SIG-M5 (cell line): ENCODE results near the gene MED8.

Experiments
- DNase-seq: peaks from one replicate; lab custom pipeline; 2025; lab: John Stamatoyannopoulos, UW

The MED8 gene, protein sequence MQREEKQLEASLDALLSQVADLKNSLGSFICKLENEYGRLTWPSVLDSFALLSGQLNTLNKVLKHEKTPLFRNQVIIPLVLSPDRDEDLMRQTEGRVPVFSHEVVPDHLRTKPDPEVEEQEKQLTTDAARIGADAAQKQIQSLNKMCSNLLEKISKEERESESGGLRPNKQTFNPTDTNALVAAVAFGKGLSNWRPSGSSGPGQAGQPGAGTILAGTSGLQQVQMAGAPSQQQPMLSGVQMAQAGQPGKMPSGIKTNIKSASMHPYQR

DNA sequence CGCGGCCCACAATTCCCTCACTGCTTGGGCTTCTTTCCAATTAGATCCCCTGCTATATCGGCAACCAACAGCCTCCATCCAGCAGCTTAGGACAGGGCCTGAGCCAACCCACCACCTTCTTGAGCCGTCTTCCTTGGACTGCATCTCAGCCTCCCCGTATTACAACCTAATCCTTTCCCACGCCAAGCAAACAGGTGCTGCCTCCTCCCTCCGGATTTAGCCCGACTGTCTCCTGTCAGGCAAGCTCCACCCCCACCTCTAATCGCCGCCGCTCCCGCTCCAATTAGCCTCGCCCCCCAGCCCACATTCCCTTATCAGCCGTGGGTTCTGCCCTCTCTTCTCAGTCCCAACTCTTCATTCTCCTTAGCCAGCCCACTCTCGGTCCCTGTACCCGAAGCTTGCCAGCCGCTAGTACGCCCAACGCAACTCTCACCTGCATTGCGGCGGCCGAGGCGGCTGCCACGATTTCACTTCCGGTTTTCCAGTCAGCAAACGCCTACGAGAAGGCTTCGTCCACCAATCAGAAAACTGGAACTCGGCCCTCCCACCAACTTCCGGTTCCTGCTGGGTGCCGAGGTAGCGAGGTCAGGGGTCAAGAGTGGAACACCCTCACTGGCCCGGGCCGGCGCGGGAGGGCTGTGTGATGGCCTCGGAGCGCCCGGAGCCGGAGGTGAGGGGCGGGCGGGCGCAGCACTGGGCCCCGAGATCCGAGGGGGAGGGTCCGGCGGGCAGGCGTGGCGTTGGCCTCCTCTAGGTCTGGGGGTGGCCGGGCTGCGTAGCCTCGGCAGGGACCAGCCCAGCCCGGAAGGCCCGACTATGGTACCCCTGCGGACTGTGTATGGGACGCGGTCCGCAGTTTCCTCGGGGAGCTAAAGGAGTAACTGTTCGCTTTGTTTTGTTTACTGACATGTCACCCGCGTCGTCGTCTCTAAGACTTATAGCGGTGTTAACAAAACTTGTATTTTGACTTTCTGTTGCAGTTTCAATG lies at the start of gene MED8, which contains the start of gene SZT2:
Gene MED8, minus strand, starts transcription at position 475 of the 988 bp plus-strand sequence. Its CDS starts 36 bp downstream, at position 439.
Gene SZT2, plus strand, starts transcription at position 574 of the 988 bp plus-strand sequence. Its CDS starts 70 bp downstream, at position 644.
- peak; percentile 50 for DNase-seq

DNA sequence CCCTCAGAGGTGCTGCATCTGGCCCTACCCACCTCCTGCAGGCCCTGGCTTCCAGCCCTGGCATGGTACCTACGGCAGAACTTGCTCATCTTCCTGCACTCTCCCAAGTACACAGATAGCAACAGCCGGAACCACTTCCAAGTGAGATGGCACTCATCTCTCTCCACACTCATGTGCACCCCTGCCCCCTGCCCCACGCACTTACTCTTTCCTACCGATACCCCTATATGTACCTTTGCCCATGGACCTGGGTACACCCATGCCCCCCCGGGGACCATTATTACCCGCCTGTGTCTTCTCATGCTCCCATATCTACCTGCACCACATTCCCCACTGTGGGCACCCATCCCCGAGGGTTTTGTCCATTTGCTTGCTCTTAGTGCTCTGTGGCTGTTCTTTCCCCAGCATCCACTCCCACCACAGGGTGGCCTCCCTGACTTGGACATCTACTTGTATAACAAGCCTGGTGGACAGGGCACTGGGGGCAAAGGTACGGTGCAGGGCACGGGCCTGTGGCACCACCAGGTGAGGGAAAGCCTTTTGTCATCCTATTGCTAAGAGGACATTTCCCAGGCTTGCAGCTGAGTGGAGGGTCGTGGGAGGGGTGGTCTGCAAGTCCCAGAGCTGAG lies 49.5 kb upstream of the MED8 start:
- DNase-seq, result no peak

DNA sequence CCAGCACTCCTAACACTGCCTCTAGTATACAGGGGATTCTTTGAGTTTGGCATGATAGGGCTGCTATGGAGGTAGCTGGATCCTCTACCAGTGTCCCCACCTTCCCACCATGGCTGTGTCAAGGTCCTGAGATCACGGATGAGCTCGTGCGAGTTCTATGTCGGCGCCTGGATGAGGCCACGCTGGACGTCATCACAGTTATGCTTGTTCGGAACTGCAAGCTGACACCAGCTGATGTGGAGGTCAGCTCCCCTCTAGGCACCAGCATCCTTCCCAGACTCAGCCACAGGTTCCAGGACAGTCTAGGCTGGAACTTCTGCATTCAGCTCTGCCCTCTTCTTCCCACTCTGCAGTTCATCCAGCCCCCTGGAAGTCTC lies 49.0 kb upstream of the MED8 start:
- no peak for DNase-seq

DNA sequence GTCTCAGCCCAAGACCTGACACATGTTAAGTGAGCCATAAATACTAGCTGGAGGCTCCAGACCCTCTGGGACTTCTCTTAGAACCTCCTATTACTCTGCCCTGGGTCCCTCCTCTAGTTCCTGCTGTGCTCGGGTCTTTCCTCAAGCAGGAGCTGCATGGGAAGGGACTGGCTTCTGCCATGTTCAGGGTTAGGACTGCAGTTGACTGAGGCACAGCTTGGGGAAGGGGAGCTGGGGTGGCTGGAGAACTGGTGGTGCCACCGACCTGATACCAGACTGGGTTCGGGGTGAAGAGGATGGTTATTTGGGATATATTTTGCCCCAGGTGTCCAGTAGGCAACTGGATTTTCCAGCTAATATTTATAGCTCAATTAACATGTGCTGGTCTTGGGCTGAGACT lies 48.4 kb upstream of the MED8 start:
- no peak for DNase-seq

DNA sequence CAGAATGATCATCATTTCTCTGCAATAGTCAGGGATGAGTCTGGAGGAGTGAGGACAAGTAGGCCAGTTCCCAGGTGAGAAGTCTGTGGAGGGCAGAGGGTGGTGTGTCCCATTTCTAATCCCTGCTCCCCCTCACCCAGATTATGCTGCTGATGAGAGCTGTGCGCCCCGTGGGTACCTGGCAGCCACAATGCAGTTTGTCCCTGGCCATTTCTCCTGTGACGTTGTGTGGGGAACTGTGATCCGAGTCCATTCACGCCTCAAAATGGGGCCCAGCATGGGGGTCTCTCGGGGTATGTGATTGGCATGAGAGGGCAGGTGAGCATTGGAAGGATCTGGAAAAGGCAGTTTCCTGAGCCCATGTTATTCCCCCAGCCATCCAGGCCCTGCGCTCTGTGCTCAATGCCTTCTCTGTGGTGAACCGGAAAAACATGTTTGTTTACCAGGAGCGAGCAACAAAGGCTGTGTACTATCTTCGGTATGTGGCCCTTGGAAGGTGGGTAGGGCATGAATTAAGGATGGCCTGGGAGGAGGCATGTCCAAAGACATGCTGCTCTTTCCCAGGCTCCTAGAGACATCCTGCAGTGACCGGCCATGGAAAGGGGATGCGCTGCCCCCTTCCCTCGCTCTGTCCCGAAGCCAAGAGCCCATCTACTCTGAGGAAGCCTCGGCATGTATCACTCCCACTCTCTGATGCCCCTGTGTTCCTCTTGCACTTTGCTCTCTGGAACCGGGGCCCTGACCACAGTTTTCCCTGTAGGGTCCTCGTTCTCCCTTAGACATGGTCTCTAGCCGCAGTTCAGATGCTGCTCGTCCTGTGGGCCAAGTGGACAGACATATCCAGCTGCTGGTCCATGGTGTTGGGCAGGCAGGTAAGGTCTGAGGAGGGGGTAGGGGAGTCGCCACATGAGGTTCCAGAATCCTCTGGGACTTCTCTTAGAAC lies 47.7 kb upstream of the MED8 start:
- no peak for DNase-seq

DNA sequence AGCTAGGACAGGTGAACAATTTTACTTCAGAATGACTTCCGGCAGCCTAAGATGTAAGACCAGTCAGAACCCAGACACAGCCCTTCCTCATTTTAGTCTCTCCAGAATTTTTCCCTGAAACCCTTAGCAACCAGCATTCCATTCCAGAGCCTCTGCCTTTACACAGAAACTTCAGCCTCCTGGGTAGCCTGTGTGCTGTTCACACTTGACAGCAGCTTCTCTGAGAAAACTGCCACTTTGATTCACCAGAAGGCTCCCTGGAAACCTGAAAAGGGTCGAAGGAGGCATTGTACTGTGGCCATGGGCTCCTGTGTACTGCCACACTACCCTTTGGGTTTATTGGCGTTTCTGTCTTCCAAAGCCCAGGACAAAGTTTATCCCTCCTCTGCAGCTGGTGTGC lies 46.8 kb upstream of the MED8 start:
- DNase-seq, result no peak

DNA sequence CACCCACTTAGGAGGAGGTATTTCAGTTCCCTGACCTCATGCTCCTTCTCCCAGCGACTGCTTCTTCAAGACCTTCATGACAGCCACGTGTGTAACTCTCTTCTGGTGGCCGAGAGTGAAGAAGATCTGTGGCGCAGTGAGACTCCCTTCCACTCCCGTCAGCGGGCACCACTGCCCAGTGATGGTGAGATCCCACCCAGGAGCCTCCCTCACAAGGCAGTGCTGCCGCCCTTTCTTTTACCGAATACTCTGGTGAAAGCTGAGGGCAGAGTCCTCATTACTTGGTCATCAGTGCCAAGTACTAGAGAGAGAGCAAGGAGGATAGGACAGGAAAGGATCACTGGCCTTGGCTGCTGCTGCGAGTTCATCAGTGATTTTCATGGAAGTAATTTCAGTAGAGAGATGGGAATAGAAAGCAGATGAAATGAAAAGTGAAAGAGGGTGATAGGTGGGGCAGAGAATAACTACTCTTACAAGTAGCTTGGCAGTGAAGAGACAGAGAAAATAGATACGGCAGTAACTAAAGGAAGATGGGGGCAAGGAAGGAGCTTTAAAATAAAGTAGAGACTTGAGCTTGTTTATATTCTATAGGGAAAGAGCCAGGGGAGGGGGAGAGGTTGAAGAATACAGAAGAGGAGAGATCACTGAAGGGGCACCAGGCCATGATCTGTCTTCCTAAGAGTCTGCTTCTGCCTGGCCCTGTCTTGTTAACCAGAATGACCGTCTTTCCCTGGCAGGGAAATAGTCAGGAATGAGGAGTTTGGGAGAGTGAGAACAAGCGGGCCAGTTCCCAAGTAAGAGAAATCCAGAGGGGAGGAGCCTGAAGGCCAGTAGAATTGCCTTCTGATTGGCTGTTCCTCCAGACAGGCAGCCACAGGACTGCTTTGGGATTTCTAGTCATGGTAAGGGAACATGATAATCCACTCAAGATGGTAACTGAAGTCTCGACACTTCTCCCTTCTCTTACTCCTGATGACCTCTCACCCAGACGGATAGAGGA lies 45.8 kb upstream of the MED8 start:
- DNase-seq, result no peak

DNA sequence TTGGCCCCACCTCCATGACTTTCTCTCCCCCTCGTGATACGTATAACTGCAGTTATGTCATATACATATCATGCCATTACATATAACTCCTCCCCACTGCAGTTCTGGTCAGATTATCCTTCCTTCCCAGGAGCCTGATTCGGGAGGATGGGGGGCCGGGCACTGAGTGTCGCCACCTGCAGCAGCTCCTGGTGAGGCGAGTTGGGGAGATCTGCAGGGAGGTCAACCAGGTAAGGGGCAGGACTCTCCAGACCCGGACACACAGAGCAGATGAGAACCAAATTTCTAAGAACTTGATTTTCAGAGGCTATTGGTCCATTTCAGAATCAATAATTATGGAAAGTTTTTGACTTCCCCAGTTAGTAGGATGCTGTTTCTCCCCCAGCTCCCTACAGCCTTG lies 44.7 kb upstream of the MED8 start:
- no peak for DNase-seq

DNA sequence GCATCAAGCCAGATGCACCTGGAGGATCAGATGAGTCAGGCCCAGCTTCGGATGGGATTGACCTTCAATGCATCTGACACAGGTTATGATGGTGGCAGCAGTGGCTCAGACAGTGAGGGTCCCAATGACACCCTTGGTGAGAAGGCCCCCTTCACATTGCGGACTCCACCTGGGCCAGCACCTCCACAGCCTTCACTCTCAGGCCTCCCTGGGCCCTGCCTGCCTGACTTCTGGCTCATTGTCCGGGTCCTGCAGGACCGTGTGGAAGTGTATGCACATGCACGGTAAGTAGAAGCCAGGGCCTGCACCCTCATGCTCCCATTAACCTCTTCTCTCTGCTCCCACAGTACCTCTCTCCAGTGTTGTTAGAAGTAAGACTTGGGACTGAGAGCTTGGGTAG lies 43.3 kb upstream of the MED8 start:
- no peak for DNase-seq

DNA sequence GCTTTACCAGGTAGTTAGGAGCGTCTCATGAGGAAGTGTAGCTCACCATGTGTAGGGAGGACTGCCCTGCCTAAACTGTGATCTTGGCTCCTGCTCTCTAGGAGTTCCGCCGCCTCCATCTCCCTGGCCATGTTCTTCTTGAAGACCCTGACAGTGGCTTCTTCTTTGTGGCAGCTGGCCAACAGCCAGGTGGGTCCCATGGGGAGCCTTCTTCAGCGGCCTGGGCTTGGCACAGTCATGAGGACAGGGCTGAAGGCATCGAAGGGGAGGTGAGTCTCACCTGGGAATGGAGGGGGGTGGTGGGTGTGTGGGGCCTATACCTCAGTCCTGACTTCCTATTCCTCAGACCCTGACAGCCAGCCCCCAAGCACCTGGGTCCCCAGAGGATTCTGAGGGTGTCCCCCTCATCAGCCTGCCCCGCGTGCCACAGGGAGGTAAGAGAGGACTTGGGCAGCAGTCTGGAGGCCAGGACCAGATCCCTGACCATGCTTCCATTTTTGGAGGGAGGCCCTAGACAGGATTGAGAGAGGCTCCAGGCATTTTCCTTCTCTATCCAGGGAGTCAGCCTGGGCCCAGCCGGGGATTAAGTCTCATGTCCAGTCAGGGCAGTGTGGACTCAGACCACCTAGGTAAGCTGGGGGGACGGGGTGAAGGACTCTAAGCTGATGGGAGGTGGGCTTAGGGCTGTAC lies 42.7 kb upstream of the MED8 start:
- DNase-seq, result no peak

DNA sequence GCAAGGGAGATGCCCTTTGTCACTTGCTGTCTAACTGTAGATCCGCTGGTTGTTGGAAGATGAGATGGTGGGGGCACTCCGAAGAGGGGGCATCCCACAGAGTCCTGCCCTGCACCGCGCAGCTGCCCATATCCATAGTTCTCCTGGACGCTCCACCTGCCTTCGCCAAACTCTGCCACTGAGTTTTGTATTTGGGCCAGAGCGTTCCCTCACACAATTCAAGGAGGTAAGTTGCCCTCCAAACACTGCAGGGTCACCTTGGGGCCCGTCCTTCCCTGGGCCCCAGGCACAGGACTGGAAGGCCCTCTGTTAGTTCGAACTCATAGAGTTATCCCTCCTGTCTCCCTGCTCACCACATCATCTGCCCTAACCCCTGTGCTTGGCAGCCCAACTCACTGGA lies 42.1 kb upstream of the MED8 start:
- no peak for DNase-seq

DNA sequence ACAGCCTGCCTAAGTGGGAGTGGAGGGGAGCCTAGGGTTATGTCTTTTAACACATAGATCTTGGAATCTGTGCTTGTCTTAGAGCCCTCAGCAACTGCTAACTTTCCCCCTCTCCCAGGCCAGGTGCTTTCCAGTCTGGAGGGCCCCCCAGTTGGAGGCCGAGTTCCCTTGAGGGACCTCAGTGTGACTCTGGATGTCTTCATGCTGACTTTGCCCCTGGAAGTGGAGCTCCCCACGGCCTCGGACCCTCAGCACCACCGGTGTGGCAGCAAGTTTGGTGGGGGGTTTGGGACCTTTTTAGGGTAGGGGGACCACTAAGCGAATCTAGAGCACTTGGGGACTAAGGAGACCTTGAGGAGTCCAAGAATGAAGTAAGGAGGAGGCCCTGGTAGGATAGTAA lies 41.2 kb upstream of the MED8 start:
- DNase-seq, result no peak

DNA sequence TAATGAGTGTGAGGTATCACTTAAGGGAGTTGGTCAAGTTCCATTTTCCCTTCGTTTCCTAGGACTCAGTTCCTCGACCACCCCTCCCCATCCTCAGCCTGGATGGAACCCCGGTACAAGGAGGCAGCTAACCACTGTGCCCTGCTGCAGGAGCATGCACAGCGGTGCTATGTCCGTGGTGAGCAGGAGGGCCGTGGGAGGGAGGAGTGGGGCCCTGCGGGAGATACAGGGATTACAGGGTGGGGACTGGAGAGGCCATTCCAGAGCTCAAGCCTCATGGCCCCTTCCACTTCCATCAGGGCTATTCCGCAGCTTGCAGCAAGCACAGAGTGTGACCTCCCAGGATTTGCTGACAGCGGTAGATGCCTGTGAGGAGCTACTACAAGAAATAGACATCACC lies 38.3 kb upstream of the MED8 start:
- no peak for DNase-seq

DNA sequence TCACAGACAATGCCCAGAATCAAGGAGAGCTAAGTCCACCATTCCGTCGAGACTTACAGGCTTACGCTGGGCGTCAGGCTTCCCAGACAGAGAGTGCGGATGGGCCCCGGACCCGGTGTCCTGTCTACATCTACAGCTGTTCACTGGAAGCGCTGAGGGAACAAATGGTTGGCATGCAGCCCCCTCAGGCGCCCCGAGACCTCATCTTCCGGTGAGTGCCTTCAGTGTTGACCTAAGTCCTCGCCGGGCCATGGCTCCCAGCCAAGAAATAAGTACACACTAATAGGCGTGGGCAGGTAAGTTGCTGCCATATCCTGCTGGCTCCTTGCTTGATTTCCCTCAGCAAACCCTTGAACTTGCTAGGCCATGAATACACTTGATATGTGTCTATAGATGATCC lies 37.9 kb upstream of the MED8 start:
- no peak for DNase-seq

DNA sequence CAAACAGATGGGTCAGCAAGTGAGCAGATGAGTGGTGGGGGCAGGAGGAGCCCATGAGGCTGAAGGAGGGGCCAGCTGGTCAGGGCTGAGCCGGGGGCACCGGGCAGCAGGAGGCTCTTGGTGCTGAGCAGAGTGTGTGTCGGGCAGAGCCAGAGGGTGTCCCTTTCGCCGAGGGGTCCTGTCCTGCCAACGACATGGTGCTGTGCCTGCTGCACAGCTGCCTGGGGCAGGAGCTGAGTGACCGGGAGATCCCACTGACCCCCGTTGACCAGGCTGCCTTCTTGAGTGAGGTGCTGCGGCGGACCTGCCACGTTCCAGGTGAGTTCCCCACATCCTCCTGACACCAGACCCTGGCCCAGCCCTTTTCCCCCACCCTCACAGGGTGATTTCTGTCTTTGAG lies 36.6 kb upstream of the MED8 start:
- no peak for DNase-seq

DNA sequence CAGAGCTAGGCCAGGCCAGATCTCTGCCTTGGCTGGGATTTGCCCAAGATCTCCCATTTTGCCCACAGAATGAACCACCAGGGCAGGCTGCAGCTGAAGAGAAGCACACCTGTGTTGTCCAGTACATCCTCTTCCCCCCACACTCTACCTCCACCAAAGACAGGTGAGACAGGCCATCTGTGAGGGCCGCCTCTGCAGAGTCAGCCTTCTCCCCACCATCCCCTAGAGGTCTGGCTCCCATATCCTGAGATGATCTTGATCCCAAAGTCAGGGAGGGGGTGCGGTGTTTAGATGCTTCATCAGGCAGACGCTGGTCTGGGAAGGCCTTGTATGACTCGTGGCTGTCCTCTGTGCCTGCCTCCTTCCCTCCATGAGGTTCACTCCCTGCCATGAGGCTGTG lies 35.4 kb upstream of the MED8 start:
- DNase-seq, result no peak

DNA sequence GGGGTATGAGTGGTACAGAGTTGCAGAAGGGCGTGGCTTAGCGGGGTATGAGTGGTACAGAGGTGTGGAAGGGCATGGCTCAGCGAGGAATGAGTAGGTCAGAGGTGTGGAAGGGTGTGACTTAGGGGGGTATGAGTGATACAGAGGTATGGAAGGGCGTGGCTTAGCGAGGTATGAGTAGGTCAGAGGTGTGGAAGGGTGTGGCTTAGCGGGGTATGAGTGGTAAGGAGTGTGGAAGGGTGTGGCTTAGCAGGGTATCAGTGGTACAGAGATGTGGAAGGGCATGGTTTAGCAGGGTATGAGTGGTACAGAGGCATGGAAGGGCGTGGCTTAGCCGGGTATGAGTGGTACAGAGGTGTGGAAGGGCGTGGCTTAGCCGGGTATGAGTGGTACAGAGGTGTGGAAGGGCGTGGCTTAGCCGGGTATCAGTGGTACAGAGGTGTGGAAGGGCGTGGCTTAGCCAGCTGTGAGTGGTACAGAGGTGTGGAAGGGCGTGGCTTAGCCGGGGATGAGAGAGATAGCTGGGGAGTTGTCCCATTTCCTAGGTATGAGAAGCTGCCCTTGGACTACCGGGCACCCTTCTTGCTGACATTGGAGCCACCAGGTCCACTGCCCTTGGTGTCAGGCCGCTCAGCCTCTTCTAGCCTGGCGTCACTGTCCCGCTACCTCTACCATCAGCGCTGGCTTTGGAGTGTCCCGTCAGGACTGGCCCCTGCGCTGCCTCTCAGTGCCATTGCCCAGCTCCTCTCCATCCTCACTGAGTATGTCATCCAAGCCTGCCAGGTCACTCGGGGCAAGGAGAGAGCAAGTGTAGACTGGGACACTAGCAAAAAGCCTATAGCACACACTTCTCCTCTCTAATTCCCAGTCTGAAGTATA lies 34.3 kb upstream of the MED8 start:
- no peak for DNase-seq

DNA sequence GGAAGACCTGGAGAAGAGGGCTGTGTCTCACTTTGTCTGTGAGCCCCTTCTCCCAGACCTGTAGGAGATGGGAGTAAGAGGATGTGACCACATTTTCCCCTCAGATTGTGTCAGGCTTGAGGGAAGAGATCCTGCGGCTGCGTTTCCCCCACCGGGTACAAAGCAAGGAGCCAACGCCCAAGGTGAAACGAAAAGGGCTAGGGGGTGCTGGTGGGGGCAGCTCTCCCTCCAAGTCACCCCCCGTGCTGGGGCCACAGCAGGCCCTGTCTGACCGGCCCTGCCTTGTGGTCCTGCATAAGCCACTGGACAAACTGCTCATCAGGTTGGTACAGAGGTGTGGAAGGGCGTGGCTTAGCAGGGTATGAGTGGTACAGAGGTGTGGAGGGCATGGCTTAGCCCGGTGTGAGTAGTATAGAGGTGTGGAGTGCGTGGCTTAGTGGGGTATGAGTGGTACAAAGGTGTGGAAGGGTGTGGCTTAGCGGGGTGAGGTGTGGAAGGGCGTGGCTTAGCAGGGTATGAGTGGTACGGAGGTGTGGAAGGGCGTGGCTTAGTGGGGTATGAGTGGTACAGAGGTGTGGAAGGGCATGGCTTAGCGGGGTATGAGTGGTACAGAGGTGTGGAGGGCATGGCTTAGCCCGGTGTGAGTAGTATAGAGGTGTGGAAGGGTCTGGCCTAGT lies 33.5 kb upstream of the MED8 start:
- DNase-seq, result no peak
